Immature natural killer cell (primary cell): Measurements from ENCODE around the gene ZFYVE27. TPM values are rescaled to one million over a fixed set of nuclear protein-coding genes. Genes with fewer than 3 reads are reported as not detected.
"Not testable (repeated sequence)": the region's sequence is repeated elsewhere in the genome, so short reads cannot be mapped to it uniquely, and the experiment has no call there.

Experiments
- DNase-seq, 3 donors: peaks; one replicate each; pipeline ENCODE4 v3.0.0; 2022; ENCODE audit warnings: mixed read lengths in 1 of 3
- H3K27ac Mint-ChIP-seq, 6 donors: one replicate each; pipeline ENCODE4 v1.8.0; 2020; ENCODE audit warnings: mixed read lengths in 6 of 6, mild to moderate bottlenecking in 5 of 6, inconsistent platforms in 4 of 6, moderate library complexity in 3 of 6
- H3K27me3 Mint-ChIP-seq, 3 donors: one replicate each; pipeline ENCODE4 v1.8.0; 2020 to 2021; ENCODE audit warnings: low read depth in 3 of 3, mild to moderate bottlenecking in 3 of 3, mixed read lengths in 3 of 3, moderate library complexity in 3 of 3, inconsistent platforms in 1 of 3
- H3K36me3 Mint-ChIP-seq, 3 donors: one replicate each; pipeline ENCODE4 v1.8.0; 2020; ENCODE audit warnings: mixed read lengths in 3 of 3, inconsistent platforms in 2 of 3, mild to moderate bottlenecking in 2 of 3
- H3K4me1 Mint-ChIP-seq, 2 donors: one replicate each; pipeline ENCODE4 v1.8.0; 2020; ENCODE audit warnings: inconsistent platforms in 2 of 2, mild to moderate bottlenecking in 2 of 2, mixed read lengths in 2 of 2, moderate library complexity in 1 of 2
- H3K4me3 Mint-ChIP-seq, 5 donors: one replicate each; pipeline ENCODE4 v1.8.0; 2020; ENCODE audit warnings: mild to moderate bottlenecking in 5 of 5, mixed read lengths in 5 of 5, inconsistent platforms in 3 of 5, moderate library complexity in 3 of 5
- H3K9me3 Mint-ChIP-seq, 6 donors: one replicate each; pipeline ENCODE4 v1.8.0; 2020; ENCODE audit warnings: mild to moderate bottlenecking in 6 of 6, mixed read lengths in 6 of 6, inconsistent platforms in 4 of 6, moderate library complexity in 3 of 6
- polyA plus RNA-seq, 3 donors: library from polyadenylated mRNA; unstranded; fragments of 300-500 nt; fragmentation: Illumina TruSeq; gene quantifications; one replicate each; pipeline ENCODE4 v1.2.3, GENCODE V29; 2021

Gene ZFYVE27
- polyA plus RNA-seq: 10 to 100 TPM; 20.0 to 31.8 (median 26.1) TPM

GRCh38 chr10:97736902-97737769, at the start of gene ZFYVE27:
ZFYVE27 (plus strand) TSS chr10:97737128; CDS start chr10:97738478, 1,350 bp downstream.
- Mint-ChIP-seq H3K36me3 (peaks cover 0 to 15% (median 0%) of the 10 kb centered on the region in 3 donors), H3K4me1 (peaks cover 40 to 64% of the 10 kb centered on the region in 2 donors), H3K9me3 (no peaks in the 10 kb centered on the region), H3K27me3 (peaks cover 7 to 13% (median 11%) of the 10 kb centered on the region in 3 donors), H3K27ac (peak within 1 kb of the TSS; percentile 93 to 99 (median 98)), H3K4me3 (peak within 1 kb of the TSS; percentile 94 to 98 (median 97))
- peak; percentile 97 for DNase-seq

- Mint-ChIP-seq H3K36me3 (no peaks in the 10 kb centered on the region), H3K9me3 (no peaks in the 10 kb centered on the region), H3K27ac (peak overlapping the region; percentile 45 to 96 (median 92)), H3K27me3 (peaks cover 0 to 7% (median 0%) of the 10 kb centered on the region in 3 donors), H3K4me3 (peak overlapping the region; percentile 84 to 89 (median 88)), H3K4me1 (peaks cover 20 to 27% of the 10 kb centered on the region in 2 donors)
- no peak for DNase-seq
These were observed 48.8 kb upstream of the ZFYVE27 start for GRCh38 chr10:97687785-97688781.

DNA sequence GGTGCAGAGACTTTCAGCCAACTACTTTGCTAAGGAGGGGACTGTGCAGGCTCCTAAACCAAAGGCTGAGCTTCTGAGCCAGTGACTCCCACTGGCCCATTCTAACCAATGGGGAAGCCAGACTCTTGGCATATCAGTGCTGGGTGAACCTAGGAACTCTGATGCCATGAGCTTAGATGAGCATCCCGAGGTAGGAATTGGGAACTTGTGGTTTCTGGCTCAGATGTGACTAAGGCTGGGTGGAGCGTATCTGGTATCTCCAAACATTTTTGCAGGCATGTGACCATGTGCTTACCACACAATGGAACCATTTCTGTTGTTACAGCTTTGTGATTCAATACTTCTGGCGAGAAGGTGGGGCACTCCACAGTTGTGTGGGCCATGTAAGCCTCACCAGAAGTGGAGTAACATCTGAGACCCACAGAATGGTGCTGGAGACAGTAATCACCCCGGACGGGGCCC, 47.3 kb upstream of the ZFYVE27 start:
- Mint-ChIP-seq H3K4me1 (peaks cover 20 to 27% of the 10 kb centered on the region in 2 donors), H3K27me3 (peaks cover 0 to 7% (median 2%) of the 10 kb centered on the region in 3 donors), H3K27ac (peak overlapping the region in 1 of 6 donors; percentile 50), H3K36me3 (peaks cover 0 to 3% (median 0%) of the 10 kb centered on the region in 3 donors), H3K4me3 (no peak overlapping the region), H3K9me3 (no peaks in the 10 kb centered on the region)
- DNase-seq: no peak

DNA sequence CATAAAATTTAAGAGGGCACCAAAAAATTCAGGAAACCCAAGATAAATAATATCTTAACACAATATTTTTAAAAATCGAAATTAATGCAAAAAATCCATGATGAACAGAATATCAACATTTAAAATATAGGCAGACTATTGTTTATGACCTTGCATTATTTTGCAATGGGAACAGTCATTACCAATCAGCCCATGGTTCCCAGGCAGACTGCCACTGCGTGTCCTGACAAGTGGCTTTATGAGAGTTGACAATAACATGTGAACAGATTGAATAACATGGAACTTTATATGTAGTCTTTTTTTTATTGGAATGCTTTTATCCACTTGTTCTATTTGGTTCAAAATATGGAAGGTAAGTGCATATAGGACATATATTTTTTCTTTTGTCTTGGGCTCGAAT, 46.8 kb upstream of the ZFYVE27 start:
- no peak for DNase-seq
- Mint-ChIP-seq H3K4me1 (peaks cover 20 to 23% of the 10 kb centered on the region in 2 donors), H3K4me3 (no peak overlapping the region), H3K36me3 (peaks cover 0 to 3% (median 0%) of the 10 kb centered on the region in 3 donors), H3K27ac (peak overlapping the region in 3 of 6 donors; percentile 11 to 50 (median 11)), H3K27me3 (peaks cover 0 to 7% (median 2%) of the 10 kb centered on the region in 3 donors), H3K9me3 (no peaks in the 10 kb centered on the region)

DNA sequence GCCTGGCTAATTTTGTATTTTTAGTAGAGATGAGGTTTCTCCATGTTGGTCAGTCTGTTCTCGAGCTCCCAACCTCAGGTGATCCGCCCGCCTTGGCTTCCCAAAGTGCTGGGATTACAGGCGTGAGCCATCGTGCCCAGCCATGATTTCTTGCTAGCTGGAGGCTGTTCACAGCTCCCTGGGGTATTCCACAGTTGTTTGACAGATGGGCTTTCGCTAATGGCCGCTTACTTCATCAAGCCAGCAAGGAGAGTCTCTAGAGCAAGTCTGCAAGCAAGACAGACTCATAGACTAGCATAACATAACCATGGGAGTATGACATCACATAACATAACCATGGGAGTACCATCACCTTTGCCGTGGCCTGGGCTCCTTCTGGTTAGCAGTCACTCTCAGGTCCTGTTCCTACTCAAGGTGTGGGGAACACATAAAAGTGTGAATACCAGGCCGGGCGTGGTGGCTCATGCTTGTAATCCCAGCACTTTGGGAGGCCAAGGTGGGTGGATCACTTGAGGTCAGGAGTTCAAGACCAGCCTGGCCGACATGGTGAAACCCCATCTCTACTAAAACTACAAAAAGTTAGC, 38.8 kb upstream of the ZFYVE27 start:
- not testable (repeated sequence) for H3K36me3 Mint-ChIP-seq, H3K9me3 Mint-ChIP-seq, H3K4me3 Mint-ChIP-seq, H3K4me1 Mint-ChIP-seq, H3K27me3 Mint-ChIP-seq, DNase-seq
- peak overlapping the region in 1 of 6 donors; percentile 11 for H3K27ac Mint-ChIP-seq

GRCh38 chr10:97701438-97702069, 35.4 kb upstream of the ZFYVE27 start:
- Mint-ChIP-seq H3K27me3 (peaks cover 0 to 8% (median 3%) of the 10 kb centered on the region in 3 donors), H3K4me1 (no peaks in the 10 kb centered on the region), H3K4me3 (no peak overlapping the region), H3K9me3 (no peaks in the 10 kb centered on the region), H3K36me3 (peaks cover 0 to 3% (median 0%) of the 10 kb centered on the region in 3 donors), H3K27ac (no peak overlapping the region)
- peak; percentile 52 to 63 (median 53) for DNase-seq

DNA sequence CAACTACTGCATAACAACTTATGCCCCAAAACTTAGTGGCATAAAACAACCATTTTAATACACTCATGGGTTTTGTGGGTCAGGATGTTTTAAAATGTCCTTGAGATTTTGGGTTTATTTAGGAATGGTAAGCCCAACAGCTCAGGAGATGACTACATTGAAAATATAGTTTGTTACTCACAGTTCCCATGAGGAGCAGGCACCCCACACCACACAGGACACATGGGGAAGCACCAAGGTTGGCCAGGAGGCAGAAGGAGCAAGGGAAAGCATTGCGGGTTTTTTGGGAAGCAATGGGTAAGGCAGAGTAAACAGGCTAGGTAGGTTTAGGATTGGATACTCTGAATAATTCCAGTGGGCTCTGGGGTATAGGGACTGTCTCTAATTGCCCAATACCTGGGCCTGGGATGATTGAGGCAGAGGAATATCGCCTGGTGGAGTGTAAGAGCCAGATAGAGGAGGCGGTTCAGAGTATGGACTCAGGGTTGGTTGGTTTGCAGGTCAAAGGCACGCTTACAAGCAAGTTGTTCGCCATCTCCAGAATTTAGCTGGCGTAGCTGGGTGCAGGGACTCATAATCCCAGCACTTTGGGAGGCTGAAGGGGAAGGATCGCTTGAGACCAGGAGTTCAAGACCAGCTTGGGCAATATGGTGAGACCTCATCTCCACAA, 33.4 kb upstream of the ZFYVE27 start:
- no peaks in the 10 kb centered on the region for H3K4me1 Mint-ChIP-seq
- H3K27me3 Mint-ChIP-seq: peaks cover 0 to 9% (median 8%) of the 10 kb centered on the region in 3 donors
- no peak overlapping the region for H3K4me3 Mint-ChIP-seq
- DNase-seq: no peak
- peaks cover 0 to 3% (median 0%) of the 10 kb centered on the region in 3 donors for H3K36me3 Mint-ChIP-seq
- no peaks in the 10 kb centered on the region for H3K9me3 Mint-ChIP-seq
- H3K27ac Mint-ChIP-seq: no peak overlapping the region

- peaks cover 0 to 7% (median 6%) of the 10 kb centered on the region in 3 donors for H3K27me3 Mint-ChIP-seq
- DNase-seq: no peak
- H3K27ac Mint-ChIP-seq: no peak overlapping the region
- H3K4me3 Mint-ChIP-seq: no peak overlapping the region
- no peaks in the 10 kb centered on the region for H3K9me3 Mint-ChIP-seq
- peaks cover 0 to 3% (median 0%) of the 10 kb centered on the region in 3 donors for H3K36me3 Mint-ChIP-seq
- H3K4me1 Mint-ChIP-seq: no peaks in the 10 kb centered on the region
These were observed 32.6 kb upstream of the ZFYVE27 start for GRCh38 chr10:97704341-97704740.

DNA sequence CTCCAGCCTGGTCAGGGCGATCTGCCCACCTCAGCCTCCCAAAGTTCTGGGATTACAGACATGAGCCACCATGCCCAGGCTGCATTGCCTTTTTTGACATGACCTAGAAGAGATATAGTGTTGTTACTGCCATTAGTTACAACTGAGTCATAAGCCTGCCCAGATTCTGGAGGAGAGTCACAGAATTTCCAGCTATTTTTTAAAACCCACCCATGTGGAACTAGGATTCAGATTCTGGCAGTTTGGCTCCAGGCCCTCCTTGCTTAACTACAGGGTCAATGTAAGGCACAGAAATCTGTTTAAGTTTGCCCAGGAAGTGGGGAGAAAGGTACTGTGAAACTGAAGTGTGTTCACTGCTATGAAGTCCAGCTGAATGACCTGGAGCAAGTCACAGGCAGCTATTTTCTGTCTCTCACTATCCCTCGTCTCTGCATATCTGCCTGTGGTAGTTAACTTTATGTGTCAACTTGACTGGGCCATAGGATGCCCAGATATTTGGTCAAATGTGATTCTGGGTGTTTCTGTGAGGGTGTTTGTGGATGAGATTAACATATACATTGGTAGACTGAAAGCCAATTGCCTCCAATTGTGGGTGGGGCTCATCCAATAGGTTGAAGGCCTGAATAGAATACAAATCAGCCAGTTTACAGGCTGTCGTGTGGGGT, 31.8 kb upstream of the ZFYVE27 start:
- H3K27ac Mint-ChIP-seq: no peak overlapping the region
- peaks cover 0 to 3% (median 0%) of the 10 kb centered on the region in 3 donors for H3K36me3 Mint-ChIP-seq
- peaks cover 0 to 9% (median 7%) of the 10 kb centered on the region in 3 donors for H3K27me3 Mint-ChIP-seq
- H3K4me1 Mint-ChIP-seq: no peaks in the 10 kb centered on the region
- DNase-seq: no peak
- H3K9me3 Mint-ChIP-seq: no peaks in the 10 kb centered on the region
- no peak overlapping the region for H3K4me3 Mint-ChIP-seq

DNA sequence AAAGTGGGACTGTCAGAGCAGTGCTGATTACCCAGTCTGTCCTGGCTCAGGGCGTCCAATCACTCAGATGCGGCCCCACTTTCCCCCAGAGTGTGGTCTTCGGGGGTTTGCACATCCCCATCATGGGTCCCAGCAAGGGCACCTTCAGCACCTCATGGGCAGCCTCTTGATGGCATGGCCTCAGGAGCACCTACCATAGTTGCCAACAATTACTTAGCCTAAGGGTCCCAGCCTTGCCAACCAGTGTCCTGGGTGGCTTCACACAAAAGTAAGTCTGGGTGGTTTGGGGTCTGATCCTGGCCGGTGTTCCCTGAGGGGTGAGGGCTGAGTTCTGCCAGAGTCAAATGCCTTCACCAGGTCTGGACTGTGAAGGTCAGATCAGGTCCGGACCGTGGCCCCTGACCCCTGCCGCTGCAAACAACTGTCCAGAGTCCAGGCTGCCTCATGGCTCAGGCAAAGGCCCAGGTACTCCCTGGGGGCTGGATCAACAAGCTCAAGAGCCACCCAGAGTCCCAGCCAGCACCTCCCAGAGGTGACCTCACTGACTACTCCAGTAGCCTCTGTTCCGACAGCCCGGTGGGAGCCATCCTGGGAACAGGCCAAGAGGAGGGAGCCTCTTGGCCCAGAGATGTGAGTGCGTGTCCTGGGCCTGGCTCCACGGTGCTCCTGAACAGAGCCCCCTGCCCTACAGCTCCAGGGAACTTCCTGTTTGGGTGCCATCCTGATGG, 29.6 kb upstream of the ZFYVE27 start:
- Mint-ChIP-seq H3K27ac (no peak overlapping the region), H3K4me1 (peaks cover 0 to 2% of the 10 kb centered on the region in 2 donors), H3K36me3 (peaks cover 0 to 7% (median 0%) of the 10 kb centered on the region in 3 donors), H3K9me3 (no peaks in the 10 kb centered on the region), H3K27me3 (peaks cover 5 to 12% (median 8%) of the 10 kb centered on the region in 3 donors), H3K4me3 (no peak overlapping the region)
- DNase-seq: no peak

DNA sequence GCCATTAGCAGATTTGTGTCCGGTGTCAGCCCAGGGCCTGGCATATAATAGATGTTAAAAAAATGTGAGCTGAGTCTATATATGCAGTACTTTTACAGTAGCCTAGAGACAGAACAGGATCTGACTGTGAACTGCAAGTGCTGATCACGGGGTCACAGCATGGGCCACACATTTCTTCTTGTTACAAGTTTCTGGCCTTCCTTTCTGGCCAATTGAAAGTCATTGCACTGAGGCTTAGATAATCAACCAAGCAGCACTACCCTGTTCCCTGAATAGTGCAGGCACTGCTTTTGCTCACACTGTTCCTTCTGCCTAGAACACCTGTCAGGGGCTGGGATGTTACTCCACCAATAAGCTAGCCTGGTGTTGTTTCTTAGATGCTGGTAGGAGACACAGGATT, 28.8 kb upstream of the ZFYVE27 start:
- peaks cover 6 to 14% (median 13%) of the 10 kb centered on the region in 3 donors for H3K27me3 Mint-ChIP-seq
- no peak overlapping the region for H3K4me3 Mint-ChIP-seq
- H3K4me1 Mint-ChIP-seq: peaks cover 6 to 7% of the 10 kb centered on the region in 2 donors
- peaks cover 0 to 2% (median 0%) of the 10 kb centered on the region in 6 donors for H3K9me3 Mint-ChIP-seq
- H3K36me3 Mint-ChIP-seq: peaks cover 0 to 7% (median 0%) of the 10 kb centered on the region in 3 donors
- no peak for DNase-seq
- no peak overlapping the region for H3K27ac Mint-ChIP-seq
